ENCODE data around the gene VCAN.

Gene VCAN

GRCh38 chr5:83564069-83564749 is 92.7 kb downstream of the VCAN start:
- no peak for DNase-seq (ENCODE audit: low read depth in 2 of 2)

GRCh38 chr5:83567741-83568140 is 96.2 kb downstream of the VCAN start:
- DNase-seq (ENCODE audit: low read depth in 2 of 2): no peak

- DNase-seq (ENCODE audit: low read depth in 2 of 2): no peak
Observed at GRCh38 chr5:83568186-83568585, 96.6 kb downstream of the VCAN start.

- DNase-seq (ENCODE audit: low read depth in 2 of 2): no peak
Observed at GRCh38 chr5:83570916-83571315, 99.4 kb downstream of the VCAN start.

- no peak for DNase-seq (ENCODE audit: low read depth in 2 of 2)
Observed at GRCh38 chr5:83572271-83572670, 100.7 kb downstream of the VCAN start.

GRCh38 chr5:83576341-83576740 is 104.8 kb downstream of the VCAN start:
- no peak for DNase-seq (ENCODE audit: low read depth in 2 of 2)

- no peak for DNase-seq (ENCODE audit: low read depth in 2 of 2)
Observed at GRCh38 chr5:83577036-83577636, 105.6 kb downstream of the VCAN start.

- no peak for DNase-seq (ENCODE audit: low read depth in 2 of 2)
Observed at GRCh38 chr5:83583859-83584258, 112.3 kb downstream of the VCAN start.

GRCh38 chr5:83586874-83587776 is 115.6 kb downstream of the VCAN start:
- no peak for DNase-seq (ENCODE audit: low read depth in 2 of 2)

- DNase-seq (ENCODE audit: low read depth in 2 of 2): no peak
Observed at GRCh38 chr5:83589786-83590185, 118.2 kb downstream of the VCAN start.

GRCh38 chr5:83590966-83591365 is 119.4 kb downstream of the VCAN start:
- DNase-seq (ENCODE audit: low read depth in 2 of 2): no peak

- no peak for DNase-seq (ENCODE audit: low read depth in 2 of 2)
Observed at GRCh38 chr5:83595217-83595616, 123.7 kb downstream of the VCAN start.

- DNase-seq (ENCODE audit: low read depth in 2 of 2): no peak
Observed at GRCh38 chr5:83608122-83608521, 136.6 kb downstream of the VCAN start.

- DNase-seq (ENCODE audit: low read depth in 2 of 2): no peak
Observed at GRCh38 chr5:83614841-83615240, 143.3 kb downstream of the VCAN start.

GRCh38 chr5:83628360-83628759 is 156.8 kb downstream of the VCAN start:
- DNase-seq (ENCODE audit: low read depth in 2 of 2): no peak

Measured in stimulated activated CD8-positive, alpha-beta memory T cell treated with anti-CD3 and anti-CD28 coated beads, Interleukin-15, amount 100 ng/mL, for 48 hours (primary cell).